Measurements from ENCODE around the gene FAXDC2. TPM values are rescaled to one million over a fixed set of nuclear protein-coding genes. Genes with fewer than 3 reads are reported as not detected.
A peak's percentile ranks its signal among the peaks of the same experiment; 100 is the strongest.

FAXDC2 gene, protein sequence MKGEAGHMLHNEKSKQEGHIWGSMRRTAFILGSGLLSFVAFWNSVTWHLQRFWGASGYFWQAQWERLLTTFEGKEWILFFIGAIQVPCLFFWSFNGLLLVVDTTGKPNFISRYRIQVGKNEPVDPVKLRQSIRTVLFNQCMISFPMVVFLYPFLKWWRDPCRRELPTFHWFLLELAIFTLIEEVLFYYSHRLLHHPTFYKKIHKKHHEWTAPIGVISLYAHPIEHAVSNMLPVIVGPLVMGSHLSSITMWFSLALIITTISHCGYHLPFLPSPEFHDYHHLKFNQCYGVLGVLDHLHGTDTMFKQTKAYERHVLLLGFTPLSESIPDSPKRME
- 1 to 10 TPM; 2.3 to 6.2 TPM for total RNA-seq
- polyA plus RNA-seq (2013, experiment 1 of 2) = 12.0 TPM
- 10.4 TPM for polyA plus RNA-seq (2013, experiment 2 of 2)
- long read RNA-seq, experiment 1 = 0 reads
- long read RNA-seq, experiment 2, partial matches to known transcripts = 0 of 4 reads
- long read RNA-seq, experiment 2, other reads (novel, unspliced or antisense) = 2 of 4 reads
- long read RNA-seq, experiment 3, transcript FAXDC2-201 (9 exons, 3,251 nt) = major isoform, 6 of 10 reads
- long read RNA-seq, experiment 3, partial matches to known transcripts = 0 of 10 reads
- long read RNA-seq, experiment 3, other reads (novel, unspliced or antisense) = 2 of 10 reads
- long read RNA-seq, experiment 4, partial matches to known transcripts = 0 of 4 reads
- long read RNA-seq, experiment 4, other reads (novel, unspliced or antisense) = 0 of 4 reads

DNA sequence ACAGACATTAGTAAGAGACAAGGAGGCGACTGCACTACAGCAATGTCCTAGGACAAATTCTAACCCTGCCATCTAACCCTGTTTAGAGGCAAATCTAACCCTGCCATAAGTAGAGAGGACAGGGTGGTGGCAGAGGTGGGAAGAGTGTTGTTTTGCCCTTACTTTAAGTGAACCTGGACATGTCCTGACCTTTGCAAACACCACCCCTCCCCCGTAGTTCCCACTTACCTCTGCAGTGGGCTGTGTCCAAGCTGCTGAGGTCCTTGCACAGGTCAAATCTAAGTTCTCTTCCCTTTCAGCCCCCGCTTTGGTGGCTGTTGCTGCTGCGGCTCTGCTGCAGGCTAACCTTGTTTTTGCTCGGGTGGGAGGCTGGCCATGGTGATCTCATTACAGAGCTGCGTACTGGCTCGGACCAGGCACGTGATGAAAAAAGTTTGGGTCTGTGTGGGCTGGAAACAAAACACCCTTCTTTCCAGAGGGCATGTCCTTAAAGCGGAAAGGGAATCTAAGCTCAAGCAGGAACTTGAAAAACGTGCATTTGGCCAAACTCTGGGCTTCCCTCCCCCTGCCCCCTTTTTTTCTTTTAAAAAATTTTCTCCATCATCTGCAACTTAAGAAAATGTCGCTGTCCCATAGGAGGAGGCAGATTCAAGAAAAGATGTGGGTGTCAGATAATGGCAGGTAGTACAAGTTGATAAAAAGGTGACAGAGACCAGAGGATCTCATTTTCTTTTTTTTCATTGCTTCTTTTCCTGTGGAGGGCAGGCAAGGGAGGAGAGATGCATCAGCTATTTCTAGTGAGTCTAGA, at the start of gene FAXDC2:
Gene FAXDC2 (minus strand): TSS at position 349 of the 808 bp plus-strand sequence. CDS start 12,425 bp downstream, outside the sequence.
- peak within 1 kb of the TSS; percentile 82 for H3K4me3 ChIP-seq (ENCODE audit: low read length)
- H3K36me3 ChIP-seq (ENCODE audit: control insufficient read depth, insufficient read depth, low read length) = no peaks in the 10 kb centered on the region
- no peaks in the 10 kb centered on the region for H3K4me1 ChIP-seq (ENCODE audit: control insufficient read depth, insufficient read depth, low read length)
- peak within 1 kb of the TSS; percentile 95 for H3K27ac Mint-ChIP-seq
- H3K9ac ChIP-seq (ENCODE audit: extremely low read depth, low read length, poor library complexity, severe bottlenecking) = peak within 1 kb of the TSS; percentile 33
- peak within 1 kb of the TSS; percentile 77 for H3K27ac ChIP-seq (ENCODE audit: low read depth, low read length)
- 22 to 33% methylated on average over 6 to 11 of the region's 11 CpGs for WGBS, 2 experiments (ENCODE audit: insufficient coverage in 1 of 2, insufficient read length in 1 of 2)
- DNase-seq = peak; percentile 88
- H3K9me3 Mint-ChIP-seq = no peaks in the 10 kb centered on the region
- peaks cover 17% of the 10 kb centered on the region for H3K4me1 Mint-ChIP-seq
- peaks cover 3% of the 10 kb centered on the region for H3K27me3 Mint-ChIP-seq (ENCODE audit: insufficient read depth)
- H3K36me3 Mint-ChIP-seq (ENCODE audit: low read depth) = peaks cover 3% of the 10 kb centered on the region
- TF ChIP-seq, protein P1, sequence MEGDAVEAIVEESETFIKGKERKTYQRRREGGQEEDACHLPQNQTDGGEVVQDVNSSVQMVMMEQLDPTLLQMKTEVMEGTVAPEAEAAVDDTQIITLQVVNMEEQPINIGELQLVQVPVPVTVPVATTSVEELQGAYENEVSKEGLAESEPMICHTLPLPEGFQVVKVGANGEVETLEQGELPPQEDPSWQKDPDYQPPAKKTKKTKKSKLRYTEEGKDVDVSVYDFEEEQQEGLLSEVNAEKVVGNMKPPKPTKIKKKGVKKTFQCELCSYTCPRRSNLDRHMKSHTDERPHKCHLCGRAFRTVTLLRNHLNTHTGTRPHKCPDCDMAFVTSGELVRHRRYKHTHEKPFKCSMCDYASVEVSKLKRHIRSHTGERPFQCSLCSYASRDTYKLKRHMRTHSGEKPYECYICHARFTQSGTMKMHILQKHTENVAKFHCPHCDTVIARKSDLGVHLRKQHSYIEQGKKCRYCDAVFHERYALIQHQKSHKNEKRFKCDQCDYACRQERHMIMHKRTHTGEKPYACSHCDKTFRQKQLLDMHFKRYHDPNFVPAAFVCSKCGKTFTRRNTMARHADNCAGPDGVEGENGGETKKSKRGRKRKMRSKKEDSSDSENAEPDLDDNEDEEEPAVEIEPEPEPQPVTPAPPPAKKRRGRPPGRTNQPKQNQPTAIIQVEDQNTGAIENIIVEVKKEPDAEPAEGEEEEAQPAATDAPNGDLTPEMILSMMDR (conservative IDR thresholded peaks at IDR 0.05) = no peak
- no peaks in the 10 kb centered on the region for H3K27me3 ChIP-seq (ENCODE audit: control insufficient read depth, insufficient read depth, low read length, poor library complexity, severe bottlenecking)
- H3K9me3 ChIP-seq (ENCODE audit: control insufficient read depth, low read length) = no peaks in the 10 kb centered on the region
- peak within 1 kb of the TSS; percentile 66 for H3K4me3 Mint-ChIP-seq

DNA sequence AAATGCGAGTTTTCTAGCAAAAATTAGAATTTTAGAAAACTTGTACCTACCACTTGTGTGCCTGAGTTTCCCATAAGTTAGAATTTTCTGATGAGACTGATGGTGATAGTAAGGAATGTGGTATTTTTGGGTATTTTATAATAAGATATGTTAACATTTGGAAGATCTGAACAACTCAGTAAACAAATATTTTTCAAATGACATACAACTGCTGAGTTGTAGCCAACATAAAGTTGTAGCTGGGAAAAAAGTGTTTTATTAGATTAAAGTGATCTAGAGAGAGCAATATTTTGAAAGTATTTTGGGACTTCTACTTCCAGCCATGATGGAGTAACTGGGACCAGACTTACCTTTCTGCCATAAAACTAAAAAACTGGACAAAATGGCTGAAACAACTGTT, 49.7 kb upstream of the FAXDC2 start:
- TF ChIP-seq, protein P1 (conservative IDR thresholded peaks at IDR 0.05) = no peak
- H3K27ac ChIP-seq (ENCODE audit: low read depth, low read length) = no peak overlapping the region
- H3K4me1 Mint-ChIP-seq = peaks cover 16% of the 10 kb centered on the region
- no peak overlapping the region for H3K9ac ChIP-seq (ENCODE audit: extremely low read depth, low read length, poor library complexity, severe bottlenecking)
- DNase-seq = no peak
- H3K36me3 Mint-ChIP-seq (ENCODE audit: low read depth) = peaks cover 77% of the 10 kb centered on the region
- peaks cover 95% of the 10 kb centered on the region for H3K36me3 ChIP-seq (ENCODE audit: control insufficient read depth, insufficient read depth, low read length)
- no peak overlapping the region for H3K27ac Mint-ChIP-seq
- WGBS, 2 experiments (ENCODE audit: insufficient coverage in 1 of 2, insufficient read length in 1 of 2) = 95% methylated on average over 1 of the region's 1 CpG; no CpG with 5 or more reads in 1 of the 2 experiments
- H3K4me1 ChIP-seq (ENCODE audit: control insufficient read depth, insufficient read depth, low read length) = no peaks in the 10 kb centered on the region
- H3K9me3 ChIP-seq (ENCODE audit: control insufficient read depth, low read length) = no peaks in the 10 kb centered on the region
- no peaks in the 10 kb centered on the region for H3K27me3 ChIP-seq (ENCODE audit: control insufficient read depth, insufficient read depth, low read length, poor library complexity, severe bottlenecking)
- H3K4me3 ChIP-seq (ENCODE audit: low read length) = no peak overlapping the region
- no peaks in the 10 kb centered on the region for H3K9me3 Mint-ChIP-seq
- H3K4me3 Mint-ChIP-seq = no peak overlapping the region
- H3K27me3 Mint-ChIP-seq (ENCODE audit: insufficient read depth) = no peaks in the 10 kb centered on the region

DNA sequence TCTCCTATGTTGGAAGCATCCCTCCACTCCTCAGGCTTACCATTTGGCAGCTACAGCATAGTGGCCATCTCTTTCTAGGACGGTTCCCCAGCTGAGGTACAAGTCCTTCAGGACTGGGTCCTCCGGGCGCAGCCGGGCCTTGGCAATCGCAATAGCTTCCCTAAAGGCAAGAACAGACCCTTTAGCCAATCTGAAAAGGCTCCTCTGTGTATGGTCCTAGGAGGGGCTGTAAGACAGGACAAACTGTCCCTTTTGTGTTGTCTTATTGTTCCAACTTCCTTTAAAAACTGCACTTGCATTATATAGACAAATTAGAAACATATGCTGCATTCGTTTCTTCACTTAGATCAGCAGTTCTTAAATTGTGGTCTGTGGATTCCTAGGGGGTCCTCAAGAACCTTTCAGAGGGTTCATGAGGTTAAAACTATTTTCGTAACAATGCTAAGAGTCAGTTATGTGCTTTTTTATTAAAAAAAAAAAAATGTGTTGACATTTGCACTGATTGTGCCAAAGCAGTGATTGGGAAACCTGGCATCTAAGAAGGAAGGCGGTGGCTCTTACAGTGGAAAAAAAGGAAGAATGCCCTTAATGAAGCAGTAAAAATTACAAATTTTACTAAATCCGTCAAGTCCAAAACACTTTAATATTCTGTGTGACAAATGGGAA, 48.9 kb upstream of the FAXDC2 start:
- Histone ChIP-seq H3K4me1 (ENCODE audit: control insufficient read depth, insufficient read depth, low read length) (no peaks in the 10 kb centered on the region), H3K9ac (ENCODE audit: extremely low read depth, low read length, poor library complexity, severe bottlenecking) (no peak overlapping the region), H3K27me3 (ENCODE audit: control insufficient read depth, insufficient read depth, low read length, poor library complexity, severe bottlenecking) (no peaks in the 10 kb centered on the region), H3K27ac (ENCODE audit: low read depth, low read length) (no peak overlapping the region), H3K9me3 (ENCODE audit: control insufficient read depth, low read length) (no peaks in the 10 kb centered on the region), H3K36me3 (ENCODE audit: control insufficient read depth, insufficient read depth, low read length) (peaks cover 92% of the 10 kb centered on the region), H3K4me3 (ENCODE audit: low read length) (no peak overlapping the region)
- no peaks in the 10 kb centered on the region for H3K27me3 Mint-ChIP-seq (ENCODE audit: insufficient read depth)
- 93 to 94% methylated on average over 7 to 9 of the region's 9 CpGs for WGBS, 2 experiments (ENCODE audit: insufficient coverage in 1 of 2, insufficient read length in 1 of 2)
- no peak for DNase-seq
- H3K4me3 Mint-ChIP-seq = no peak overlapping the region
- peaks cover 17% of the 10 kb centered on the region for H3K4me1 Mint-ChIP-seq
- TF ChIP-seq, protein P1 (conservative IDR thresholded peaks at IDR 0.05) = no peak
- H3K9me3 Mint-ChIP-seq = no peaks in the 10 kb centered on the region
- H3K27ac Mint-ChIP-seq = no peak overlapping the region
- peaks cover 75% of the 10 kb centered on the region for H3K36me3 Mint-ChIP-seq (ENCODE audit: low read depth)

Measured in endodermal cell (in vitro differentiated cells).